Temporal lobe (tissue), 1 donor: ENCODE results near the gene ESYT3. TPM values are rescaled to one million over a fixed set of nuclear protein-coding genes. Genes with fewer than 3 reads are reported as not detected.

Experiments
- total RNA-seq: library from RNA; depleted of rRNA; stranded (reverse); fragments of >200 nt; gene quantifications from one replicate; pipeline ENCODE4 v1.2.3, GENCODE V29; 2014

Gene ESYT3
- total RNA-seq, 1 donor from 2014 or later: 0.74 TPM

Other genes starting within 250 kb of the ESYT3 start
- gene ARMC8, start 247.3 kb upstream of the ESYT3 start, total RNA-seq: 53.6 TPM
- 3.9 TPM for gene NME9, start 104.8 kb upstream of the ESYT3 start, total RNA-seq
- 63.9 TPM for gene MRAS, start 86.0 kb upstream of the ESYT3 start, total RNA-seq
- gene CEP70, start 159.6 kb downstream of the ESYT3 start, total RNA-seq: 53.1 TPM
- gene FAIM, start 174.2 kb downstream of the ESYT3 start, total RNA-seq: 19.9 TPM